Stimulated activated CD8-positive, alpha-beta memory T cell treated with anti-CD3 and anti-CD28 coated beads, Interleukin-4, amount 100 ng/mL, for 1 hour (primary cell): ENCODE results near the gene FRMD1.

Experiments
- DNase-seq, 2 donors: peaks; one replicate each; pipeline ENCODE4 v3.0.0-alpha.2; 2020; ENCODE audit warnings: low read depth in 2 of 2, low spot score in 1 of 2

The FRMD1 gene

GRCh38 chr6:168096271-168096764 lies 17.3 kb upstream of the FRMD1 start:
- no peak for DNase-seq

- no peak for DNase-seq
Measured at GRCh38 chr6:168095716-168096250, 16.8 kb upstream of the FRMD1 start.

GRCh38 chr6:168095171-168095691 lies 16.2 kb upstream of the FRMD1 start:
- DNase-seq = no peak

GRCh38 chr6:168093634-168094033 lies 14.6 kb upstream of the FRMD1 start:
- DNase-seq = no peak

- DNase-seq = no peak
Measured at GRCh38 chr6:168093071-168093505, 14.1 kb upstream of the FRMD1 start.

GRCh38 chr6:168092541-168092940 lies 13.5 kb upstream of the FRMD1 start:
- DNase-seq = no peak

GRCh38 chr6:168091381-168092264 lies 12.6 kb upstream of the FRMD1 start:
- no peak for DNase-seq

- DNase-seq = no peak
Measured at GRCh38 chr6:168090706-168091105, 11.7 kb upstream of the FRMD1 start.

GRCh38 chr6:168090064-168090690 lies 11.2 kb upstream of the FRMD1 start:
- DNase-seq = no peak

- no peak for DNase-seq
Measured at GRCh38 chr6:168089186-168090063, 10.4 kb upstream of the FRMD1 start.

- no peak for DNase-seq
Measured at GRCh38 chr6:168088161-168089053, 9.4 kb upstream of the FRMD1 start.

GRCh38 chr6:168087436-168088160 lies 8.6 kb upstream of the FRMD1 start:
- DNase-seq = no peak

- no peak for DNase-seq
Measured at GRCh38 chr6:168086616-168087015, 7.6 kb upstream of the FRMD1 start.

- DNase-seq = no peak
Measured at GRCh38 chr6:168086066-168086465, 7.1 kb upstream of the FRMD1 start.

- DNase-seq = no peak
Measured at GRCh38 chr6:168084465-168085160, 5.6 kb upstream of the FRMD1 start.

GRCh38 chr6:168083514-168083885 lies 4.5 kb upstream of the FRMD1 start:
- DNase-seq = no peak

GRCh38 chr6:168082860-168083513 lies 4.0 kb upstream of the FRMD1 start:
- DNase-seq = no peak
